Loucy (cell line): ENCODE measurements around the gene FGFRL1.

Experiments used
- H2AFZ ChIP-seq: fragments of 200-600 bp; sonication (generic); 2 replicates; pipeline ENCODE4 v1.6.0; 2016; ENCODE audit warnings: antibody characterized with exemption, mild to moderate bottlenecking, low read length, moderate library complexity
- H3F3A ChIP-seq: fragments of 200-600 bp; 2 replicates; pipeline ENCODE4 v1.6.0; 2016; ENCODE audit warnings: antibody characterized with exemption, low read depth, mild to moderate bottlenecking
- H3K27me3 ChIP-seq: fragments of 200-600 bp; sonication (generic); 2 replicates; pipeline ENCODE4 v1.6.1; 2014; ENCODE audit warnings: low read length, mild to moderate bottlenecking; ENCODE audit not compliant: insufficient read depth, poor library complexity, severe bottlenecking
- H3K36me3 ChIP-seq: fragments of 200-600 bp; sonication (generic); 2 replicates; pipeline ENCODE4 v1.6.1; 2016; ENCODE audit warnings: low read length; ENCODE audit not compliant: insufficient read depth
- H3K4me1 ChIP-seq: fragments of 200-600 bp; sonication (generic); 2 replicates; pipeline ENCODE4 v1.5.1; 2014; ENCODE audit warnings: low read length, mild to moderate bottlenecking; ENCODE audit not compliant: insufficient read depth, poor library complexity, severe bottlenecking
- H3K4me2 ChIP-seq: fragments of 200-600 bp; sonication (generic); 2 replicates; pipeline ENCODE4 v1.6.0; 2014; ENCODE audit warnings: antibody characterized with exemption, low read length, low read depth, mild to moderate bottlenecking; ENCODE audit not compliant: poor library complexity, severe bottlenecking
- H3K4me3 ChIP-seq: fragments of 200-600 bp; sonication (generic); 2 replicates; pipeline ENCODE4 v1.5.1; 2014; ENCODE audit warnings: low read length, mild to moderate bottlenecking, mixed read lengths; ENCODE audit not compliant: poor library complexity, severe bottlenecking
- H3K79me2 ChIP-seq: fragments of 200-600 bp; sonication (generic); 2 replicates; pipeline ENCODE4 v1.6.1; 2014; ENCODE audit warnings: low read length; ENCODE audit not compliant: insufficient read depth
- H3K9ac ChIP-seq: fragments of 200-600 bp; sonication (generic); 2 replicates; pipeline ENCODE4 v1.6.0; 2014; ENCODE audit warnings: mild to moderate bottlenecking, low read depth, low read length, moderate library complexity; ENCODE audit not compliant: poor library complexity, severe bottlenecking
- H3K9me2 ChIP-seq: fragments of 200-600 bp; sonication (generic); replicated peaks from 2 replicates; pipeline ENCODE4 v1.6.1; 2016; ENCODE audit warnings: low read depth, low read length, mixed read lengths
- H3K9me3 ChIP-seq: fragments of 200-600 bp; sonication (generic); 2 replicates; pipeline ENCODE4 v1.6.1; 2014; ENCODE audit warnings: mild to moderate bottlenecking, antibody characterized with exemption, low read length, low read depth; ENCODE audit not compliant: insufficient read depth
- H4K20me1 ChIP-seq: fragments of 200-600 bp; sonication (generic); 2 replicates; pipeline ENCODE4 v1.6.0; 2014; ENCODE audit warnings: antibody characterized with exemption, low read length, mild to moderate bottlenecking; ENCODE audit not compliant: insufficient read depth, poor library complexity, severe bottlenecking
- EZH2phosphoT487 ChIP-seq: fragments of 200-600 bp; IDR thresholded peaks from 2 replicates; pipeline ENCODE4 v1.6.1; 2018; ENCODE audit warnings: antibody characterized with exemption, mild to moderate bottlenecking, moderate library complexity, borderline replicate concordance
- TF ChIP-seq, protein P1 (sequence below): fragments of 200-600 bp; sonication (generic); conservative IDR thresholded peaks from 2 replicates; pipeline ENCODE4 v1.5.1; 2014; ENCODE audit warnings: mild to moderate bottlenecking, antibody characterized with exemption, low read length

FGFRL1 gene

DNA sequence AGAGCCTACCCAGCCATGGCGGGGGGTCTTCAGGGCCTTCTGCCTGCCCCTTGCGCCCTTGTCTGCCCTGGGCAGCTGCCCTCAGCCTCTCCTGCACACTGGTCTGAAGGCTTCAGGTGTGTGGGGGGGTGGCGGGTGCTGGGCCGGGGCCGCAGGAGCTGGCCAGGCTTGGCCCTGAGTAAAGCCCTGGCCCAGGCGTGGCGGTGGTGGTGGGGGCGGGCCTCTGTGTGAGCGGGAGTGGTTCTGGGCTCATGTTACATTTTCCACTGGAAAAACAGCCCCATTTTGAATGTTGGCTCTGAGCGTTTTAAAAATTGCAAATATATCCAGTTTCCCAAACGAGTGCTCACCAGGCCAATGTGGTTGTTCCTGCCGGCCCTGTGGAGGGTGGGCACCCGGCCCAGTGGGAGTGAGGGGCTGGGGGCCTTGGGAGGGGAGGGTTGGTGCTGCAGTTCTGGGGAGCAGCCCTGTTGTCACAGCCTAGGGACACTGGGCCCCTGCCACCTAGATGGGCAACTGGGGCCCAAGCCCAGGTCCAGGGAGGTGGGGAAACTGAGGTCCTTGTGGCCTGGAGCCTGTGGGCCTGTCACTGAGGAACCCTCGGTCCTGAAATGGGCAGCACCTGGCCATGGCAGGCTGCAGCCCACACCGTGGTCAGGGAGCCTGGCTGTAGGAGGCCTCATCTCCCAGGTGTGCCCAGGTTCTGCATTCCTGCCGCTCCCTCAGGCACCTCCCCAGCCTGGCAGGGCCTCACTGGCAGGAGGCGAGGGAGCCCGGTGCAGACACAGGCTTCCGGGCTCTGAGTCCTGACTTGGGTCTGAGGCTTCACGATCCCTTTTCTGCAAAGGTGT is 28.3 kb downstream of the FGFRL1 start:
- Histone ChIP-seq H3K36me3 (no peaks in the 10 kb centered on the region), H3F3A (no peaks in the 10 kb centered on the region), H3K9me3 (no peaks in the 10 kb centered on the region; the same call in 1 of the 2 replicates), H3K79me2 (no peaks in the 10 kb centered on the region), H3K9ac (no peak overlapping the region), H3K4me1 (no peaks in the 10 kb centered on the region), H2AFZ (no peak overlapping the region), H3K4me2 (no peak overlapping the region), H3K27me3 (no peaks in the 10 kb centered on the region), H4K20me1 (no peaks in the 10 kb centered on the region), H3K9me2 (no peaks in the 10 kb centered on the region), H3K4me3 (no peak overlapping the region)
- TF ChIP-seq, protein P1, sequence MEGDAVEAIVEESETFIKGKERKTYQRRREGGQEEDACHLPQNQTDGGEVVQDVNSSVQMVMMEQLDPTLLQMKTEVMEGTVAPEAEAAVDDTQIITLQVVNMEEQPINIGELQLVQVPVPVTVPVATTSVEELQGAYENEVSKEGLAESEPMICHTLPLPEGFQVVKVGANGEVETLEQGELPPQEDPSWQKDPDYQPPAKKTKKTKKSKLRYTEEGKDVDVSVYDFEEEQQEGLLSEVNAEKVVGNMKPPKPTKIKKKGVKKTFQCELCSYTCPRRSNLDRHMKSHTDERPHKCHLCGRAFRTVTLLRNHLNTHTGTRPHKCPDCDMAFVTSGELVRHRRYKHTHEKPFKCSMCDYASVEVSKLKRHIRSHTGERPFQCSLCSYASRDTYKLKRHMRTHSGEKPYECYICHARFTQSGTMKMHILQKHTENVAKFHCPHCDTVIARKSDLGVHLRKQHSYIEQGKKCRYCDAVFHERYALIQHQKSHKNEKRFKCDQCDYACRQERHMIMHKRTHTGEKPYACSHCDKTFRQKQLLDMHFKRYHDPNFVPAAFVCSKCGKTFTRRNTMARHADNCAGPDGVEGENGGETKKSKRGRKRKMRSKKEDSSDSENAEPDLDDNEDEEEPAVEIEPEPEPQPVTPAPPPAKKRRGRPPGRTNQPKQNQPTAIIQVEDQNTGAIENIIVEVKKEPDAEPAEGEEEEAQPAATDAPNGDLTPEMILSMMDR = no peak
- TF ChIP-seq EZH2phosphoT487 = no peak

DNA sequence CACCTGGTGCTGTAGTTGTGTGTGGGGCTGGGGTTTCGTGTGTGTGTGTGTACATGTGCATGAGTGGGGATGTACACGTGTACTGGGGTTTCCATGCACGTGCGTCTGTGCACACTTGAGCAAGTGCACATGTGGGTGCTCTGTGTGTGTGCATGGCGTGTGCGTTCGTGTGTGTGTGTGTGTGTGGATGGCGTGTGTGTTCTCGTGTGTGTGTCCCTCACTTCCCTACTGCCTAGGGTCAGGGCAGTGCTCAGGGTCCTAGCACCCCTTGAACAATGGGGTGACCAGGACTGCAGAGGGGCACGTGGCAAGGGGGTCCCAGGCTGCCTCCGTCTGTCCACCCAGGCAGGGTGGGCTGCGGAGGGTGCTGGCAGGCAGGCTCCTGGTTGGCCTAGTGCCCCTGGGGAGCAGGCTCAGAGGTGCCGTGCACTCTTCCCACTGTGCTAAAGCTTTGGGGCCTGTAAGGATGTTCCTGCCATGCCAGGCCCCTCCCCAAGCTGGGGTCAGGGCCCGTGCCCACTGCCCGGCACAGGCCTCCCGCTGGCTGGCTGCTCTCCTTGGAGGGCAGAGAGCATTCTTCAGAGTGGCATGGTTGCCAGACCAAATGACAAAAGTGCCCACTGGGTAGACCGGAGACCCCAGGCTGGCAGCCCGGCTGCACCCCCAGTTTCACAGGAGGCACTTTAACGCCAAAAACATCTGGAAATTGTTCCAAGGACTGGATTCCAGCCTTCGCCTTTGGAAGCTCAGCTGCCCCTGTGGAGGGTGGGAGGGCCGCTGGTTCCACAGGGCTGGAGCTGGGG is 29.1 kb downstream of the FGFRL1 start:
- TF ChIP-seq, protein P1 = no peak
- TF ChIP-seq EZH2phosphoT487 = no peak
- no peak overlapping the region for H3K9ac ChIP-seq
- H3K4me2 ChIP-seq = no peak overlapping the region
- H3K4me1 ChIP-seq = no peaks in the 10 kb centered on the region
- no peaks in the 10 kb centered on the region for H3K27me3 ChIP-seq
- H3F3A ChIP-seq = no peaks in the 10 kb centered on the region
- H3K4me3 ChIP-seq = no peak overlapping the region
- H4K20me1 ChIP-seq = no peaks in the 10 kb centered on the region
- no peaks in the 10 kb centered on the region; the same call in 1 of the 2 replicates for H3K9me3 ChIP-seq
- H3K9me2 ChIP-seq = no peaks in the 10 kb centered on the region
- H3K79me2 ChIP-seq = no peaks in the 10 kb centered on the region
- no peak overlapping the region for H2AFZ ChIP-seq
- no peaks in the 10 kb centered on the region for H3K36me3 ChIP-seq

DNA sequence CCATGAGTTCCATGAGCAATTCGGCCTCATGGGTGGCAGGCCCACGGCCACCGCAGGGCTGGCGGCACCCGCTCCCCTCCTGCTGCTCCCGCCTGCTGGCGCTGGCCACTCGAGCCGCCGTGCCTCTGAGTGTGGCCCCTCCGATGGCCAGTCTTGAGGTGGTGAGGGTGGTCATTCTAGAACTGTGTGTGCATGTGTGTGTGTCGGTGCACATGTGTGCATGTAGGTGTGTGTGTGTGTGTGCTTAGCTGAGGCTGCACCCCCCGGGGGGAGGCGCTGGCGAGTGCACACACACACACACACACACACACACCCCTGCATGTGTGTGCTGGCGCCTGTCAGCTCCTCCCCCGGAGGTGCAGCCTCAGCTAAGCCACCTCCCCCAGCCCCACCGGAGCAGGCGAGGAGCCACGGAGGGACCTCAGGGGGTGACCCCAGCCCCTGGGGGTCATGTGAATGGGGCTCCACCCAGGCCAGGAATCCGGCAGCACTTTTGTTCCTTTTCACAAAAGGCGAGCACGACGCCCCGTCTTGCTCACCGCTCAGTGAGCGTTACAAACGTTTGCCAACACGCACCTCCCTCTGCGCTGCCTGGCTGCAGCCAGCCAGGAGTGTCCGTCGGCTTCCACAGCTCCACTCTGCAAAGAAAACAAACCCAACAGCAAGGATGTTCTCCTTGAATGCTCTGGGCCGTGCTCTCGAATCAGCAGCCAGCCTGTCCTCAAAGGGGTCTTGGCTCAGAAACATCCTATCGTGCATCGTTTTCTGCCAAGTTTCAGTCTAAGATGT is 29.9 kb downstream of the FGFRL1 start:
- Histone ChIP-seq H3F3A (no peaks in the 10 kb centered on the region), H3K4me2 (no peak overlapping the region), H4K20me1 (no peaks in the 10 kb centered on the region), H3K36me3 (no peaks in the 10 kb centered on the region), H3K4me3 (no peak overlapping the region), H3K79me2 (no peaks in the 10 kb centered on the region), H3K9me2 (no peaks in the 10 kb centered on the region), H2AFZ (no peak overlapping the region), H3K9ac (no peak overlapping the region), H3K9me3 (no peaks in the 10 kb centered on the region; the same call in 1 of the 2 replicates), H3K27me3 (no peaks in the 10 kb centered on the region), H3K4me1 (no peaks in the 10 kb centered on the region)
- TF ChIP-seq EZH2phosphoT487 = no peak
- TF ChIP-seq, protein P1 = no peak
